GM15510 (cell line): ENCODE measurements around the gene RBP5.

Experiments
- POLR2A ChIP-seq: IDR thresholded peaks from 3 replicates; pipeline ENCODE4 v1.6.1; 2011; ENCODE audit warnings: borderline replicate concordance; ENCODE audit not compliant: insufficient read length; ENCODE audit errors: extremely low read depth

Gene RBP5

GRCh38 chr12:7101694-7102131 lies 27.0 kb downstream of the RBP5 start:
- no peak for TF ChIP-seq POLR2A

DNA sequence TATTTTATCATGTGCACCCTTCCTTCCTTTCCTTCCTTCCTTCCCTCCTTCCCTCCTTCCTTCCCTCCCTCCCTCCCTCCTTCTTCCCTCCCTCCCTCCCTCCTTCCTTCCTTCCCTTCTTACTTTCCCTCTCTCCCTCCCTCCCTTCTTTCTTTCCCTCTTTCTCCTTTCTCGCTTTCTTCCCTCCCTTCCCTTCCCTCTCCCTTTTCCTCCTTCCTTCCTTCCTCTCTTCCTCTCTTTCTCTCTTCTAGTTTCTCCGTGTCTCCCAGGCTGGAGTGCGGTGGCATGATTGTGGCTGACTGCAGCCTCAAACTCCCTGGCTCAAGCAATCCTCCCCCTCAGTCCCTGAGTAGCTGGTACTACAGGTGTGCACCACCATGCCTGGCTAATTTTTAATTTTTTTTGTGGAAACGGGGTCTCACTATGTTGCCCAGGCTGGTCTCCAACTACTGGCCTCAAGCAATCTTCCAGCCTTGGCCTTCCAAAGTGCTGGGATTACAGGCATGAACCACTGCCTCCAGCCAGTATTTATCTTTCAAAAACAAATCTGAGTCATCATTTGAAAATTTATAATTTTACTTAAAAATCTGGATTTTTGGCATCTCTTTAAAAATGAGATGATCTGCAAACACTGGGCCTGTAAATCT lies 27.5 kb downstream of the RBP5 start:
- no peak for TF ChIP-seq POLR2A

DNA sequence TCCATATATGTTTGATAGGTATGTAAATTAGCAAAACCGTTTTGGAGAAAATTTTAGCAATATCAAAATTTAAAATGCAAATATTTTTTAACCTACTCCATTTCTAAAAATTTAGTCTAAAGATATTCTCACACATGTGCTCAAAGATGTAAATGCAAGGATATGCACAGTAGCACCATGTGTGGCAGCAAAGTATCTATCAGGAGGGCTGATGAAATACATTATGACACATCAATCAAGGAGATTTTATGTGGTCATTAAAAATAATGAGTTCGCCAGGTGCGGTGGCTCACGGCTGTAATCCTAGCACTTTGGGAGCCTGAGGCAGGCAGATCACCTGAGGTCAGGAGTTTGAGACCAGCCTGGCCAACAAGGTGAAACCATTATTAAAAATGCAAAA lies 28.4 kb downstream of the RBP5 start:
- TF ChIP-seq POLR2A, result no peak

DNA sequence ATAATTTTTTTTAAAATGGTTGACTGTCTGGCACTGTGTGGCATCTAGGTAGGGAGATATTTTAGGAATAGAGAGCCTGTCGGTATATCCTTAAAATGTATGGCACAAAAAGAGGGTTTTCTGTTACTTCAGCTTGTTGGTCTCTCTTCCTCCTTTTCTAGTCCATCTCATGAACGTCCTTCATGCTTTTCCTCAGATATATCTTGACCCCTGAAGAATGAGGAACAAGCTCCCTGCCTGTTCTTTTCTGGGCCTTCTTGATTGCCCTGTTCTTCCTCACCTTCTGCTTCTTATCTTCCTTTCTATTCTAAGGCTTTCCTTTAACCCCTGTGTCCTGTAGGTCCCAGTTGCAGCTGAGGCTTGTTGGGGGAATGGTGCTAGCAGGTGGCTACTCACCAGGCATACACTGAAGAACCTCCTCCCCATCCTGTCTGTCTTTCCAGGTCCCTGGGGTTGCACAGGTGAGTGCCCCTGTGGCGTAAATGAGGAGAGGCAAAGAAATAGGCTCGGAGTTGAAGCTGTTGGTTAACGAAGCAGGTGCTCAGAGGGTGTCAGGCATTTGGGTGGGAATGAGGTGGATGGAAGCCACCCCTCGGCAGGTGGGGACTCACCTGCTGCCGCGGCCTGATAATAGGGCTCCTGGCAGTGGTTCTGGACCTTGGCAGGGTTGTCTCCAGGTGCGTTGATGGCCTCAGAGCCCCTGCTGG lies 29.2 kb downstream of the RBP5 start:
- TF ChIP-seq POLR2A, result no peak

DNA sequence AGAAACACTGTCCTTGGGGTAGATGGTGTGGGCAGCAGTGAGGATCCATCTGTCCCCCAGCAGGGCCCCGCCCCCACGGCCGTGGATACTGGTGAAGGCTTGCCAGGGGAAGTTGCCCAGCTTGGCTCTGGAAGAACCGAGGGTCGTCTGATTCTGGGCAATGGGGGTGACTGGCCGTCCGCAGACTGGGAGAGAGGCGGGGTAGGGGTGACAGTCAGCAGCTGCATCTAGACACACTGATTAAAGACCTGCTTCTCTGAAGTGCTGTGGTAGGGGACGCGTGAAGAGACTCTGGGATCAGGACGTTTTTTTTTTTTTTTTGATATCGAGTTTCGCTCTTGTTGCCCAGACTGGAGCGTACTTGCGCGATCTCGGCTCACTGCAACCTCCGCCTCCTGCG lies 31.7 kb downstream of the RBP5 start:
- no peak for TF ChIP-seq POLR2A

GRCh38 chr12:7096006-7096932 lies 32.4 kb downstream of the RBP5 start:
- no peak for TF ChIP-seq POLR2A

GRCh38 chr12:7093892-7094291 lies 34.8 kb downstream of the RBP5 start:
- no peak for TF ChIP-seq POLR2A

DNA sequence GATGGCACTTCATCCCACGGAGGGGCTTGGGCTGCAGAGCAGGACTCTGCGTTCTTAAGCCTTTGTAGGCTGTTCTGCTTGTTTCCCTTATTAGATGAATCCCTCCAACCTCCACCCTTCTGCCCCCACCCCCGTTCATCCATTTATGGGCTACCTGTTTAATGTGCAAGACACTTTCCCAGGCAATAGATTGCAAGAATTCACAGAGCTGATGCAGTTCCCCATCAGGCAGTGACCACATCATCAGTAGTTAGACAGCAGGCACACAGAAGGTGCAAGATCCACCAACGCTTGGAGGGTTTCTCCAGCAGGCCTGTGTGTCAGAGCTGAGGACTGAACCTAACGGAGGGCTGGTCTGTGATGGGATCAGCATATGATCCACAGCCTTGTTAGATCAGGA lies 35.2 kb downstream of the RBP5 start:
- TF ChIP-seq POLR2A, result no peak

DNA sequence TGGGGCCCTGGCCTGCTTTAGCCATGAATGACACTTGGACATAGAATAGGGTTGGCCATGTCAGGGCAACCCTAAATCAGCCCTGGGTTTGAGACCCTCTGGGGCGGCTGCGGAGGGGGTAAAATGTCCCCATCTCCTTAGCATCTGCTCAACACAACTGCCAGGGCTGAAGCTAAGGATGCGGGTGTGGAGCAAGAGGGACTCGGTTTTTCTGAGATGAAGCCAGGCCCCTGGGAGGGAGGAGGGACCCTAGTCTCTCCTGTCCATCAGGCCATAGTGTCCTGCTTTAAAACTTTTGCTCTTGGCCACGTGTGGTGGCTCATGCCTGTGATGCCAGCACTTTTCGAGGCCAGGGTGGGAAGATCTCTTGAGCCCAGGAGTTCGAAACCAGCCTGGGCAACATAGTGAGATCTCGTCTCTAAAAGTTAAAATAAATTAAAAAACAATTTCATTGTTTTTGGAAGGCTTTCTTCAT lies 35.7 kb downstream of the RBP5 start:
- TF ChIP-seq POLR2A, result no peak

DNA sequence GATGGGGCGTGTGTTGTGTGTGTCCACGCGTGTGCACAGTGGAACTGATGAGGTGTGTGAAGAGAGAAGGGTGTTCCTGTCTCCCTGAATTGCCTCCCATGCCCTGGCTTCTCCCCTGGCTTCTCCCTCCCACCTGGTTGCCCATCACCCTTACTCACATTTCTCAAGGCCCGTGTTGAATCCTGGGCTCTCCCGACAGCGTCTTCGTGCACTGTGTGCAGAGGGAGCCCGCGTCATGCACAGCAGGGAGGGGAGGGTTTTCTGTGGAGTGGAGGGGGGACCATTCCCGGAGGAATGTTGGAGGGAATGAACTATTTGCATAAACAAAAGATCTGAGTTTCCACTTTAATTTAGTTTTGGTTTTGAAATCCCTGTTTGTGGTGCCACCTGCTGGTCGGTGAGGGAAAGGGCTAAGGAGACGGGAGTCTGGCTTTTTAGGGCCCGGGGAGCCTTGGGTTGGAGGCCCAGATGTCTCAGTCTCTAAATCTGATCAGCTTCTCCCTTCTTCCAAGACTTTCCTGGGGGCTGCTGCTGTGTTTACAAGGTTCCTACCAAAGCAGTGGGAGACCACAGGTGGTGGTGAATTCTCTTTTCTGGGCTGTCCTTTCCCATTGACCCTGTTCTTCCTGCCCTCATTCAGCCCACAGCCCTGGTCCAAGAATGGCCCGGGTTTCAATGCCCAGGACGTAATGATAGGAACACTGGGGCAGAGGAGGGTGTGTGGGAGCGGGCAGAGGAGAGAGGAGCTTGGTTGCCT lies 36.3 kb downstream of the RBP5 start, which contains the start of gene C1R:
C1R (minus strand) TSS at position 217 of the 757 bp plus-strand sequence; CDS start at position 160, 57 bp downstream.
- TF ChIP-seq POLR2A, result no peak

- no peak for TF ChIP-seq POLR2A
Measured at GRCh38 chr12:7091660-7092228, 36.9 kb downstream of the RBP5 start.

GRCh38 chr12:7091171-7091570 lies 37.5 kb downstream of the RBP5 start:
- TF ChIP-seq POLR2A, result no peak

- TF ChIP-seq POLR2A, result no peak
Measured at GRCh38 chr12:7090222-7090998, 38.3 kb downstream of the RBP5 start.

DNA sequence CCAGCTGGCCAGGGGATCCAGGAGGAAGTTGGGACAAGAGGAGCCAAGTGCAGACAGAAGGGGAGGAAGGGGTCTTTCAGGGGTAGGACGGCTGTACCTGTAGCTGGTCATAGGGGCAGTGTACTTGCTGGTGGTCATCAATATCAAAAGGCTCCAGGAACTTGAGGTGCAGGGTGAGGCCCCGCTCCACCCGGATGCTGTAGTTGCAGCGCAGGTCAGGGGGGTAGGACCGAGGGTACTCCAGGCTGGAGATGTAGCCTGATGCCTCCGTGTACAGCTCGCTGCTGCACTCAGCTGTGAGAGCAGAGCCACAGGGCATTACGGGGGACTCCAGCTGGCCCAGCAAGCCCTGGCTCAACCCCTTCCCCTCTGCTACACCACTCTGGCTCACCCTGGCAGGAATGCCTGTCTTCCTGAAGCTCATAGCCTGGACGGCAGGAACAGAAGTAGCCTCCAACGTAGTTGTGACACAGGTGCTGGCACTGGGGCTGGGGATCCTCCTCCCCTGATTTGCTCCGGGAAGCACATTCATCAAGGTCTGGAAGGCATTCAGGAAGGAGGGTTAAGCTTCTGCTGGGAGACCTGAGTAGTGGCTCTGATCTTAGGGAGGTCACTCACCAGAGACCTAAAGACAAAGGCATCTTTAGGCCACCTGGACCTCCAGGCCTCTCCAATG lies 39.4 kb downstream of the RBP5 start:
- TF ChIP-seq POLR2A, result no peak

- no peak for TF ChIP-seq POLR2A
Measured at GRCh38 chr12:7083125-7083524, 45.6 kb downstream of the RBP5 start.
